ENCODE data around the gene BEAN1.
"Not testable (repeated sequence)": the region's sequence is repeated elsewhere in the genome, so short reads cannot be mapped to it uniquely, and the experiment has no call there.

Gene BEAN1

GRCh38 chr16:66442502-66443268, 15.6 kb downstream of the BEAN1 start:
- DNase-seq = no peak

GRCh38 chr16:66443269-66443652, 16.2 kb downstream of the BEAN1 start:
- DNase-seq = no peak

GRCh38 chr16:66444049-66444481, 17.0 kb downstream of the BEAN1 start:
- DNase-seq = peak in 2 of 3 donors; percentile 17 to 33

GRCh38 chr16:66446737-66447136, 19.6 kb downstream of the BEAN1 start:
- DNase-seq = no peak

- no peak for DNase-seq
Observed at GRCh38 chr16:66447491-66447890, 20.4 kb downstream of the BEAN1 start.

GRCh38 chr16:66451548-66451947, 24.5 kb downstream of the BEAN1 start:
- DNase-seq = no peak

- not testable (repeated sequence) for DNase-seq
Observed at GRCh38 chr16:66453230-66453629, 26.1 kb downstream of the BEAN1 start.

- DNase-seq = no peak
Observed at GRCh38 chr16:66454751-66455150, 27.7 kb downstream of the BEAN1 start.

- no peak for DNase-seq
Observed at GRCh38 chr16:66455970-66456369, 28.9 kb downstream of the BEAN1 start.

- no peak for DNase-seq
Observed at GRCh38 chr16:66457888-66458287, 30.8 kb downstream of the BEAN1 start.

GRCh38 chr16:66458292-66458691, 31.2 kb downstream of the BEAN1 start:
- no peak for DNase-seq

GRCh38 chr16:66458853-66459252, 31.8 kb downstream of the BEAN1 start:
- DNase-seq = no peak

- no peak for DNase-seq
Observed at GRCh38 chr16:66459878-66460277, 32.8 kb downstream of the BEAN1 start.

GRCh38 chr16:66460703-66461102, 33.6 kb downstream of the BEAN1 start:
- no peak for DNase-seq

- DNase-seq = no peak
Observed at GRCh38 chr16:66462912-66463311, 35.8 kb downstream of the BEAN1 start.

- not testable (repeated sequence) for DNase-seq
Observed at GRCh38 chr16:66465946-66466345, 38.9 kb downstream of the BEAN1 start.

GRCh38 chr16:66466636-66467035, 39.5 kb downstream of the BEAN1 start:
- not testable (repeated sequence) for DNase-seq

- no peak for DNase-seq
Observed at GRCh38 chr16:66467611-66468010, 40.5 kb downstream of the BEAN1 start.

- DNase-seq = no peak
Observed at GRCh38 chr16:66468321-66468965, 41.3 kb downstream of the BEAN1 start.

GRCh38 chr16:66469291-66469946, 42.3 kb downstream of the BEAN1 start:
- no peak for DNase-seq

GRCh38 chr16:66469947-66470546, 43.0 kb downstream of the BEAN1 start:
- no peak for DNase-seq

- no peak for DNase-seq
Observed at GRCh38 chr16:66470556-66470955, 43.5 kb downstream of the BEAN1 start.

- peak in 1 of 3 donors; percentile 23 for DNase-seq
Observed at GRCh38 chr16:66471264-66471663, 44.2 kb downstream of the BEAN1 start.

Data from suppressor macrophage treated with lipopolysaccharide for 1 hour (primary cell).